Uterus (tissue), 4 donors: Measurements from ENCODE around the gene OSTM1. TPM values are rescaled to one million over a fixed set of nuclear protein-coding genes. Genes with fewer than 3 reads are reported as not detected.

Source experiments
- DNase-seq, 2 donors: peaks; one replicate each; pipeline ENCODE4 v3.0.0-alpha.2; 2019 to 2020
- H3K27ac ChIP-seq, 2 donors: fragments of 200-600 bp; sonication (generic); 1 replicate in 1 of 2; 2 replicates in 1 of 2; pipeline ENCODE4 v1.5.1; 2016 to 2018
- H3K27me3 ChIP-seq, 2 donors: fragments of 200-600 bp; sonication (generic); one replicate each; pipeline ENCODE4 v1.5.1; 2018 to 2019; ENCODE audit warnings: control low read depth in 1 of 2
- H3K36me3 ChIP-seq, 2 donors: fragments of 200-600 bp; sonication (generic); one replicate each; pipeline ENCODE4 v1.5.1; 2019; ENCODE audit warnings: control low read depth in 1 of 2
- H3K4me1 ChIP-seq, 2 donors: fragments of 200-600 bp; sonication (generic); one replicate each; pipeline ENCODE4 v1.5.1; 2018 to 2019; ENCODE audit warnings: control low read depth in 1 of 2
- H3K4me3 ChIP-seq, 2 donors: fragments of 200-600 bp; sonication (generic); 1 replicate in 1 of 2; 2 replicates in 1 of 2; pipeline ENCODE4 v1.5.1; 2018 to 2019; ENCODE audit warnings: mild to moderate bottlenecking in 1 of 2
- H3K9me3 ChIP-seq, 2 donors: fragments of 200-600 bp; sonication (generic); one replicate each; pipeline ENCODE4 v1.5.1; 2019; ENCODE audit warnings: control low read depth in 1 of 2
- CTCF ChIP-seq, 4 experiments: fragments of 200-600 bp in 2 of 4; fragments of 450-650 bp in 2 of 4; sonication (generic) in 2 of 4; IDR thresholded peaks; one replicate each; pipeline ENCODE4 v1.5.1; 2016 to 2019; ENCODE audit warnings: antibody characterized with exemption in 4 of 4, mild to moderate bottlenecking in 2 of 4, moderate library complexity in 1 of 4
- POLR2A ChIP-seq, 2 donors: fragments of 450-650 bp; IDR thresholded peaks; one replicate each; pipeline ENCODE4 v1.6.1; 2016; ENCODE audit warnings: antibody characterized with exemption in 2 of 2, mild to moderate bottlenecking in 1 of 2, moderate library complexity in 1 of 2
- intact Hi-C: fragments of 100-400 bp; cut with DNase I; formaldehyde crosslinking; loops from one replicate; pipeline ENCODE4 v1.15.1; 2023; ENCODE audit warnings: low total_unique reads
- total RNA-seq, 4 donors: library from RNA; depleted of rRNA in 3 of 4; stranded (reverse); fragments of >200 nt in 3 of 4; gene quantifications; one replicate each; pipeline versions ENCODE4 v1.1.0 to v1.2.4, GENCODE V29; 2014 to 2023
- donor health status: DM: yes; HTN: yes; CAD: no.

Gene OSTM1
- total RNA-seq, 4 donors from 2014 or later = 26.2 to 92.5 (median 53.7) TPM

DNA sequence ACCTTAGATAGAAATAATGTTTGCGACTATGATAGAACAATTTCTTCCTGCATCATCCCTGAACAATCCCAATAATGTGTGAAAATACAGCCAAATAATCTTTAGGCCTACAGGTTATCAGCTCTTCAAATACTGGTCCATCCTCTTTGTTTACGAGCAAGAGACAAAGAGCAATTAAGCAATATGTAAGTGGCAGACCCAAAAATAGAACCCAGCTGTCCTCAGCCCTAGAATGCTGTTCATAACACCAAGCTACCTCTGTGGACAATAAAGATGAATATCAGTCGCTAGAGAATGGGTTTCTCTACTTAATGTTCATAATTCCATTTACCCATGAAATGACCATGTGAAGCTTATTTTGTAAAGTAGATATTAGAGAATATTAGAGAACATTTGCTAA, 28.4 kb upstream of the OSTM1 start:
- Histone ChIP-seq H3K4me1 (no peaks in the 10 kb centered on the region), H3K36me3 (no peaks in the 10 kb centered on the region), H3K4me3 (no peak overlapping the region), H3K9me3 (no peaks in the 10 kb centered on the region), H3K27me3 (no peaks in the 10 kb centered on the region), H3K27ac (no peak overlapping the region)
- intact Hi-C loops = no loop called here
- no peak for TF ChIP-seq CTCF (IDR thresholded peaks at IDR 0.05)
- TF ChIP-seq POLR2A (IDR thresholded peaks at IDR 0.05) = no peak
- DNase-seq = no peak

DNA sequence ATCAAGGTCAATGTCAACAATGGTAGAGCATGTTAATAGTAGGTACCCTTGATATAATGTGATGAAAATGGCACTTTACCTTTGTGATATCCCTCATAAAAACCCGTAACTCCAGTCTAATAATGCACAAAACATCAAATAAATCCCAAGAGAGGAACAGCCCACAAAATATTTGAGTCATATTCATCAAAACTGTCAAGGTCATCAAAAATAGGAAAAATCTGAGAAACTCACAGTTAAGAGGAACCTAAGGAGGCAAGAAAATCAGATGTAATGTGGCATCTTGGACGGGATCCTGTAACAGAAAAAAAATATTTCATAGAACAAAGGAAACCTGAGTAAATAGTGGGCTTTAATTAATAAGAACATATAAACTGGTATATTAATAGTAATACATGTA, 25.5 kb upstream of the OSTM1 start:
- TF ChIP-seq CTCF (IDR thresholded peaks at IDR 0.05) (no peak), POLR2A (IDR thresholded peaks at IDR 0.05) (no peak)
- Histone ChIP-seq H3K4me3 (no peak overlapping the region), H3K27ac (no peak overlapping the region), H3K36me3 (no peaks in the 10 kb centered on the region), H3K4me1 (no peaks in the 10 kb centered on the region), H3K9me3 (no peaks in the 10 kb centered on the region), H3K27me3 (no peaks in the 10 kb centered on the region)
- DNase-seq = no peak
- intact Hi-C loops = no loop called here

GRCh38 chr6:108097882-108098281, 23.3 kb upstream of the OSTM1 start:
- no peaks in the 10 kb centered on the region for H3K27me3 ChIP-seq
- no peak for TF ChIP-seq CTCF (IDR thresholded peaks at IDR 0.05)
- no peak for TF ChIP-seq POLR2A (IDR thresholded peaks at IDR 0.05)
- intact Hi-C loops = no loop called here
- H3K36me3 ChIP-seq = no peaks in the 10 kb centered on the region
- H3K4me1 ChIP-seq = no peaks in the 10 kb centered on the region
- H3K4me3 ChIP-seq = no peak overlapping the region
- no peak for DNase-seq
- no peaks in the 10 kb centered on the region for H3K9me3 ChIP-seq
- no peak overlapping the region for H3K27ac ChIP-seq

DNA sequence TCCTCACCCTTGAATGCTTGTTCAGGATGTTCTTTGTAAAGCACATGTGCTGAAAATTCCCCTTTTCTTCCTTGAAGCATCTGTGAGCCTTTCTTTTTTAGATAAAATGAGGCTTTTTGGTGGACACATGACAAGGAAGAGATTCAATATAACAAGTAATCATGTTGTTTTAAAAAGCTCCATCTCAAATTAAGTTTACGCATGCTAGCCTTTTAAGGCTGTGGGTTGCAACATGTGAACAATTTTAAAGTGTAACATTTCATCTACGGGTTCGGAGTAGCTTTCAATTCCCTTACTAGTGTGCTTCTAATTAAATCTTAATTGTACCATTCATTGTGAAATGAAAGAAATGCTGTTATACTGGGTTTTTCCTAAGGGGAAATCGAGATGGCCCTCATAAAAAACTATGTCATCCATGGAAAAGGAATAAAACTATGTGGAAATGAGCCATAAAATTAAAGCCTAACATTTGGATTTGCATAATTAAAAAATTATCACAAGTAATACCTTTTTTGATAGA, 19.3 kb upstream of the OSTM1 start:
- no peaks in the 10 kb centered on the region for H3K4me1 ChIP-seq
- intact Hi-C loops = no loop called here
- H3K4me3 ChIP-seq = no peak overlapping the region
- no peak overlapping the region for H3K27ac ChIP-seq
- H3K36me3 ChIP-seq = no peaks in the 10 kb centered on the region
- no peaks in the 10 kb centered on the region for H3K27me3 ChIP-seq
- TF ChIP-seq CTCF (IDR thresholded peaks at IDR 0.05) (no peak), POLR2A (IDR thresholded peaks at IDR 0.05) (no peak)
- no peak for DNase-seq
- no peaks in the 10 kb centered on the region for H3K9me3 ChIP-seq

DNA sequence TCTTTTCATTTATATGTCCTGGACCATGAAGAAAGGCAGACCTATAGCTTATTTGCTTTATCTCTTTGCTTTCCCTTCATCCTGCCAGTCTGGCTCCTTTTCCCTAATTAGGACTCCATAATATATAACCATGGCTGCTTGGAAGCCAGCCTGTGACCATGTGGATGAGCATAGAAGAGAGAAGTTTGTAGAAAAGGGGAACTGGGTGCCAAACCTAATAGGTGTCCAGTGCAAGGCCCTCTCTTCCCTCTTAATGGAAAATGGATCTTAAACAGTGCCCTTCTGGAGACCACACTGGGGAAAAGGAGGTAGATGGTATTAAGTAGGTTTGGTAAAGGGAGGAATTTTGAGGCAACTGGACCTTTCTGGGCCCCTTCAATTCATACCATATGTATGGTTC, 16.7 kb upstream of the OSTM1 start:
- Histone ChIP-seq H3K27me3 (no peaks in the 10 kb centered on the region), H3K36me3 (no peaks in the 10 kb centered on the region), H3K4me1 (no peaks in the 10 kb centered on the region), H3K4me3 (no peak overlapping the region), H3K9me3 (no peaks in the 10 kb centered on the region), H3K27ac (no peak overlapping the region)
- intact Hi-C loops = no loop called here
- DNase-seq = no peak
- TF ChIP-seq POLR2A (IDR thresholded peaks at IDR 0.05) (no peak), CTCF (IDR thresholded peaks at IDR 0.05) (no peak)
